HG03135 (cell line): ENCODE data around the gene HHIPL1.
"Not testable (repeated sequence)": the region's sequence is repeated elsewhere in the genome, so short reads cannot be mapped to it uniquely, and the experiment has no call there.

Source experiments
- ATAC-seq: cut with Tn5 transposase; IDR thresholded peaks from one replicate; pipeline ENCODE4 v1.9.1; 2021; ENCODE audit warnings: mild to moderate bottlenecking, moderate library complexity; ENCODE audit not compliant: unreplicated experiment

Gene HHIPL1

GRCh38 chr14:99658218-99658845, 13.4 kb downstream of the HHIPL1 start:
- no peak for ATAC-seq

DNA sequence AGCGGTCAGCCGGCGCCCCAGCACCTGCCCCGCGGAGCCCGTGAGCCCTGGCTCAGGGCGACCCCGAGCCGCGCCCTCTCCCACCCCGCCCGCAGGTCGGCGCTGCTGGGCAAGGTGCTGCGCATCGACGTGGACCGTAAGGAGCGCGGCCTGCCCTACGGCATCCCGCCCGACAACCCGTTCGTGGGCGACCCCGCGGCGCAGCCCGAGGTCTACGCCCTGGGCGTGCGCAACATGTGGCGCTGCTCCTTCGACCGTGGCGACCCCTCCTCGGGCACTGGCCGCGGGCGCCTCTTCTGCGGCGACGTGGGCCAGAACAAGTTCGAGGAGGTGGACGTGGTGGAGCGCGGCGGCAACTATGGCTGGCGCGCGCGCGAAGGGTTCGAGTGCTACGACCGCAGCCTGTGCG, 14.4 kb downstream of the HHIPL1 start:
- no peak for ATAC-seq

GRCh38 chr14:99660006-99660566, 15.2 kb downstream of the HHIPL1 start:
- ATAC-seq, result no peak

- no peak for ATAC-seq
Measured at GRCh38 chr14:99660794-99661193, 15.9 kb downstream of the HHIPL1 start.

DNA sequence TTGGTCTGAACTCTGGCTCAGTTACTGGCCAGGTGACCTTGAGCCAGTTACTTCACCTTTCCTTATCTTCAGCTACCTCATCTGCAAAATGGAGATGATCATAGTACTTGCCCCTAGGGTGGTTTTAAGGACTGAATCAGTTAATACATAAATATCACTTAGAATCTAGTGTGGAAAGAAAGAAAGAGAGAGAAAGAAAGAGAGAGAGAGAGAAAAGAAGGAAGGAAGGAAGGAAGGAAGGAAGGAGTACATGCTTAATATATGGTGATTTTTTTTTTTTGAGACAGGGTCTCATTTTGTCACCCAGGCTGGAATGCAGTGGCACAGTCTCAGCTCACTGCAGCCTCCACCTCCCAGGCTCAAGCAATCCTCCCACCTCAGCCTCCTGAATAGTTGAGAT, 16.3 kb downstream of the HHIPL1 start:
- not testable (repeated sequence) for ATAC-seq

- no peak for ATAC-seq
Measured at GRCh38 chr14:99662846-99663245, 17.9 kb downstream of the HHIPL1 start.

GRCh38 chr14:99663386-99664057, 18.6 kb downstream of the HHIPL1 start:
- no peak for ATAC-seq

DNA sequence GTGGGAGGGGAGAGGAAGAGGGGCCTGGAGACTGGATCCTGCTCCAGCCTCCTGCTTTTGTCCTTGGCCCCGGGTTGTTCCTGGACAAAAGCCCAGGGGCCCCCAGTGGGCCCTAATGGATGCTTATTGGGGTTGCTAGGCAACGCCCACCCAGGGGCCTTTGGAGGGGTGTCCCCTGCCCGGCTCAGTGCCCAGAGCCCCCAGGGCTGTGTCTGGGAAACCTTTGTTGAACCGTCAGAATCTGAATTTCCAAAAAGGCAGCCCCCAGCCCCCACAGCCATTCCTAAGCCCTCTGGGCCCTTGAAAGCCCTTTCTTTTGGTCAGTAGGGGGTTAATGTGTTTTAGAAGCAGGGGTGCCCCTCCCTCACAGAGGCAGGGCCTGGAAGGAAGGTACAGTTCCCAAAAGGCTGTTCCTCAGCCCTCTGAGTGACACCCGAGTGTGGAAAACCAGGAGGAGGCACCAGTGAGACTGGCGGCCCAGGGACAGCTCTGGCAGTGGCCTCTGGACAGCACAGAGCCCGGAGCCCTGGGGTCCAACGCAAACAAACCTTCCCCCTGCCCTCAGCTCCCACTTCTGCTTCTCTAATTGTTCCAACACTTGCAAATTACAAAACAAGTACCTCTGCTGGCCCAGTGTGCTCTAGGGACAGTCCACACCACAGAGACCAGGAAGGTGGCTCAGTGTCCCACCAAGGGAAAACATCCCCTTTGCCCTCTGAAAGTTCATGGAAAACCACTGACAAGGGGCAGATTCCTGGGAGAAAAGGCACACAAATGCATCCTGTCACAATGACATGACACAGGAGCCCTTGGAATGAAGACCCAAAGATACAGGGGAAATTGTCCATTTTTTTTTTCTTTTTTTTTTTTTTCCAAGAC, 19.4 kb downstream of the HHIPL1 start:
- ATAC-seq, result no peak

DNA sequence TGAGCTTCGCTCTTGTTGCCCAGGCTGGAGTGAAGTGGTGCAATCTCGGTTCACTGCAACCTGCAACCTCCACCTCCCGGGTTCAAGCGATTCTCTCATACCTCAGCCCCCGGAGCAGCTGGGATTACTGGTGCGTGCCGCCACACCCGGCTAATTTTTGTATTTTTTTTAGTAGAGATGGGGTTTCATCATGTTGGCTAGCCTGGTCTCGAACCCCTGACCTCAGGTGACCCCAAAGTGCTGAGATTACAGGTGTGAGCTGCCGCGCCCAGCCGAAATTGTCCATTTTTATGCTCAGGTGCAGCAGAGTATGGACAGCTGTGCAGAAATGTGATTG, 20.0 kb downstream of the HHIPL1 start:
- no peak for ATAC-seq

DNA sequence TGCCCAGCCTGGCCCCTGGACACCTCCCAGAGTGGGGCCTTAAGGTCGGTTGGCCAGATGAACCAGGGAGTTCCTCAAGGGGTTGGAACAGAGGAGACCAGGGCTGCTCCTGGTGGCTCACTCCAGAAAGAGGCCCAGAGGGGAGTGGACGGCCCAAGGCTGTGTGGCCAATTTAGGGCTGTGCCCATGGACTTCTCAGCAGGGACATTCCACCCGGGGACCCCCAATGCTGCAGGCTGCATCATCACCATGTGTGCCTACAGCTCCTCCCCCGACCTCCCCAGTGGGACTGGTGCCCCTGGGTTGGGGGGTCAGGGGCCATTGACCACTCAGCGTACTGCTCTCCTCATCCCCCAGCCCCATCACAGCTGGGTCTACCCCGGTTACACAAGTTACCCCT, 21.6 kb downstream of the HHIPL1 start:
- no peak for ATAC-seq

DNA sequence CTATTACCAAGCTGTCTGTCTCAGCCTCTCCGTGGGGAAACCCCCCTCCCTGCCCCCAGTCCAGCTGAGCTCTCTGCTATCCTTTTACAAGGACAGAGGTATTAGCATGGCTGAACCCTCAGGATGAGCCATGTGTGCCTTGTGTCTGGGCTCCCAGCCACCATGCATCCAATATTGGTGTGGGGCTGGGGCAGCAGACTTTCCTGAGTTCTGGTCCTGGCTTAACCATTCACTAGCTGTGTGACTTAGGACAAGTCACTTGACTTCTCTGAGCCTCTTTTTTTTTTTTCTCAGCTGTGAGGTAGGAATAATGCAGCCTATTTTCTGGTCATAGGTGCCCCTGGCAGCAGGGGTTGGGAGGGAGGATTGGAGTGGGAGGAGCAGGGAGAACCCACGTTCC, 22.1 kb downstream of the HHIPL1 start:
- ATAC-seq, result no peak

GRCh38 chr14:99667821-99668220, 22.9 kb downstream of the HHIPL1 start:
- ATAC-seq, result no peak

DNA sequence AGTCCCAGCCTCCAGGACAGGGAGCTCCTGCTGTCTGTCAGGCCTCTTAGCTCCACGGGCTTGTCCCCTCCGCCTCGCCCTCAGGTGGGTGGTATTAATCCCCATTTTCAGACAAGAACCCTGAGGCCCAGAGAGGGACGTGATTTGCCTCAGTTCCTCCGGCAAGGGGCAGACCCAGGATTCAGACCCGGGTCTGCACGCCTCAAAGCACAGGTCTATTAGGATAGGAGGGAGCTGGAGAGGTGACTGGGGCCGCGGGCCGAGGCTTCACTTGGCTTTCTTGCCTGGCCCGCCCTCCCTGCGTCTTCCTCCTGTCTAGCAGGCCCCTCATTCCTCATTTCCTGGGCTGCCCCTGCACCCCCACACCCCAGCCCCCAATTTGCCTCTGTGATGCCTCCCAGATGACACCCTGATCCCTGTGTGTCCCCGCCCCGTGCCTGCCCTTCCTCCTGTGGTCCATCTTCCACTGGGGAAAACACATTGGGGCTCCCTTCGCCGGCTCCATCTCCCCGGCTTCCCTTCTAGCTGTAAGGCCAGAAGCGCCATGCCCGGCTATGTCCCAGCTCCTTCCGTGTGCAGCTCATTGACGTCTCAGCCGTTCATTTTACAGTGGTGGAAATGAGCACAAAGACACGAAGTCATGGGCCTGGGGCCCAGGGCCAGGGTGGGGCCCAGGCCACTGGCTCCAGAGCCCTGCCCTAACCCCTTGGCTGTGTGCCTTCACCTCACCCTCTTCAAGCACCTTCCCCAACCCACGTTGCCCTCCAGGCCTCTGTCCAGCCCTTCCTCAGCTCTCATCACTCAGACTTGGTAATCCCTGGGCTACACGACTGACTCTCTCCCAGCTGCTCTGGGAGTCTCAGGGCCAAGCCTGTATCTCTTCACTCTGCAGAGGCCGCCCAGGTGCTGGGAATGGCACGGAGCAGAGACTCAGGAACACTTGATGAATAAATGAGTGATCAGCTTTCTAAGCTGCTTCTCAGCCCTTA, 23.7 kb downstream of the HHIPL1 start:
- ATAC-seq, result no peak

- ATAC-seq, result no peak
Measured at GRCh38 chr14:99670361-99671234, 25.7 kb downstream of the HHIPL1 start.

GRCh38 chr14:99671235-99672224, 26.6 kb downstream of the HHIPL1 start:
- no peak for ATAC-seq

DNA sequence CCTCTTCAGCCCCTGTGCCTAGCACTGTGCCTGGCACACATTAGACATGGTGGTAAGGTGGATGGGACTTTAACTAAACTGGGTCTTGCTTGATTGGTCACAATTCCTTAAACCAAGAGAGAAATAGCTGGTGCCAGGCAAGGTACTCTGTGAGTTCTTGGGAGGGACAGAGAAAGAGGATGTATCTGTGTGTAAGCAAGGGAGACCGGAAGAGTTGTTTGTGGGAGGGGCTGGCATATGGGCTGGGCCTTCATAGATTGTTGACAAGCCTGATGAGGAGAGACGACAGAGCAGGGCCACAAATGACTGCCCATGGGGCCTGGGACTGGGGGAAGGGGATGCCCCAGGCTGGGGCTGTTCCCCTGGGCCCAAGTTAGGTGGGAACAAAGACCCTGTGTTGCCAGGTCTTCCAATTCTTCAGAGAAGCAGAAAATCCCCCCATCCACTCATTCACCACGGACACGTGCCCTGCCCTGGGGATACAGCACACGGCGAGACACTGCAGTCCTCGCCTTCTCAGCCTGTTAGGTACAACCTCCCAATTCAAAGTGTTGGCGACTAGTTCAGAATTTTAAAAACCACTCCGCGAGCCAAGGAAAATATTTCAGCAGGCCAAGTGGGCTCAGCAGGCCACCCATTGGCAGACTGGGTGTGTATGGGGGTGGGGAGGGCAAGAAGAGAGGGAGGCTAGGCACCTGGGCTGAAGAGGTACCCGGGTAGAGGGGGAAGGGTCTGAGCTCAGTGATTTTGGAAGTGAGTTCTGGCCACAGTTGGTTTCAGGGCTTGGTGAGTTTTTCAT, 27.8 kb downstream of the HHIPL1 start:
- ATAC-seq, result no peak

- no peak for ATAC-seq
Measured at GRCh38 chr14:99673305-99674063, 28.6 kb downstream of the HHIPL1 start.
